ENCODE results near the gene RNF144A. TPM values are rescaled to one million over a fixed set of nuclear protein-coding genes. Genes with fewer than 3 reads are reported as not detected.

Gene RNF144A
- total RNA-seq, 6 experiments from 2014 or later, result 1.2 to 3.2 (median 2.0) TPM

DNA sequence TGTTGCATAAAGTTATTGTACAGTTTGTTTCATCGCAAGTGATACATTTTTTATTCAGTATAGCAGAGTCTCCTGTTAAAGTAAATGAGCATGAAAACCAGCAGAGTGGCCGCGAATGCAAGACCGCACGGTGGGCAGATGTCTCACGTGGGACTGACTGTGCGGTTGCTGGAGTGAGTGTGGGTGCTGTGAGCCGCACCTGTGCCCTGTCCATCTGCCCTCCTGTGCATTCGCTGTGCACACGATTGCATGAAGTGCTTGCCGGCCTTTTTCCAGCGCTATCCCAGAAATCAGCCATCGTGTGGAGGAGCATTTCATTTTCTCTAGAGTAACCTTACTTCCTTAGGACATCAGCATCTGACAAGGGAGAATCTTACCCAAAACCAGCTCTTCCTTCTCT is 118.7 kb downstream of the RNF144A start:
- Histone ChIP-seq H3K36me3 (no peaks in the 10 kb centered on the region), H3K4me1 (no peaks in the 10 kb centered on the region), H3K9me3 (no peaks in the 10 kb centered on the region), H3K27ac (no peak overlapping the region), H3K27me3 (no peaks in the 10 kb centered on the region), H3K4me3 (no peak overlapping the region)
- DNase-seq, result no peak
- 100% methylated on average over 7 of the region's 13 CpGs for WGBS (ENCODE audit: insufficient coverage, low coverage, low lambda C conversion rate, missing lambda C conversion rate)
- intact Hi-C loops (cut with DNase I), result loop anchor here in 1 of 2 donors (10.0 kb wide), 1 partner anchor 141 kb away; no protein-coding TSS in a partner anchor
- ATAC-seq, result no peak
- TF ChIP-seq POLR2A (IDR thresholded peaks at IDR 0.05) (no peak), CTCF (IDR thresholded peaks at IDR 0.05) (no peak)

DNA sequence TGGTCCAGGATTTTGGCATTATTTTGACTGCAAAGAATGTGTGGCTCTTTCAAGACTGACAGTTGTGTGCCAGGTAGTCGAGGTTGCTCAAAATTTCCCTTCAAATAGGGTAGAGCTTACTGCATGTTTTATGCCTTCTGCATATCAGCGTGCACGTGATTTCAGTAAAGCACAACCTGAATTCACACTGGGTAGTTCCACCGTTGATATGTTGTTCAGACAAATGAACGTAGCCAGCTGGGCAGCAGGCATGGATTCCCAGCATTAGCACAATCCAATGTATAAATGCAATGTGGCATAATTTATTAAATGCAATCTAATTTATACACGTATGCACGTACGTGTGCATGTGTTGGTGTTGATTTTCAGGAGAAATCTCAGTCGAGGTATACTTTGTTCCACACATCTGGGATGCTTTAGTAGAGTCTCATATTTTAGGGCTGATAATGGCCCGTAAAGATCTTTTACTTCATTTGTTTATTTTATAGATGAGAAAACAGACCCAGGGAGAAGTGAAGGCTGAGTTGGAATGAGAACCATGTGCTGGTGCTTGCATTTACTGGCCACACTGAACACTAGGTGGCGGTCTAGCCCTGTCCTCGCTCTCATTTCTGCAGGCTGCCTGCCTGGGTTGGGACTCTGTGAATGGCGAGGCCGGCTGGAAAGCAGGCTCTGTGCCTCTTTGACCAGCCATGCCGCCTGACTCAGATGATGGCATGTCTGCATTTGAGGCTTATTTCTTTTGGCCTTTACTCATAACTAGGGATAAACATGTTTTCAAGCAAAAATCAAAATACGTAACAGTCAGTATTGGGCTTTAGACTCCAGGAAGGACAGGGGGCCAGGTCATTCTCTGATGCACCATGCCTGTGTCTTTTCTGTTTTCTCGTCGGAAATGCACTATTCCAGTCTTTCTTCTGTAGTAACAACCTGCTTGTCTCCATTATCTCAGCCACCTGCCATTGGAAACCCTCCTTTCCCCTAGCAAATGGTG is 120.4 kb downstream of the RNF144A start:
- ATAC-seq (peak; percentile 81 to 93 (median 92)), DNase-seq (peak in 2 of 3 donors; percentile 68)
- TF ChIP-seq POLR2A (IDR thresholded peaks at IDR 0.05) (no peak), CTCF (IDR thresholded peaks at IDR 0.05) (peak; percentile 55 to 80 (median 72))
- Histone ChIP-seq H3K36me3 (no peaks in the 10 kb centered on the region), H3K4me1 (no peaks in the 10 kb centered on the region), H3K4me3 (no peak overlapping the region), H3K27ac (no peak overlapping the region), H3K27me3 (no peaks in the 10 kb centered on the region), H3K9me3 (no peaks in the 10 kb centered on the region)
- 70% methylated on average over 16 of the region's 18 CpGs for WGBS (ENCODE audit: insufficient coverage, low coverage, low lambda C conversion rate, missing lambda C conversion rate)
- intact Hi-C loops (cut with DNase I), result loop anchor here in 1 of 2 donors (10.0 kb wide), 1 partner anchor 143 kb away; no protein-coding TSS in a partner anchor

GRCh38 chr2:7040547-7040946 is 123.3 kb downstream of the RNF144A start:
- no peak for ATAC-seq
- no peak for DNase-seq
- Histone ChIP-seq H3K4me3 (no peak overlapping the region), H3K27me3 (no peaks in the 10 kb centered on the region), H3K27ac (no peak overlapping the region), H3K36me3 (no peaks in the 10 kb centered on the region), H3K4me1 (no peaks in the 10 kb centered on the region), H3K9me3 (no peaks in the 10 kb centered on the region)
- 74% methylated on average over 6 of the region's 8 CpGs for WGBS (ENCODE audit: insufficient coverage, low coverage, low lambda C conversion rate, missing lambda C conversion rate)
- TF ChIP-seq POLR2A (IDR thresholded peaks at IDR 0.05) (no peak), CTCF (IDR thresholded peaks at IDR 0.05) (no peak)
- intact Hi-C loops (cut with DNase I), result loop anchor here in 1 of 2 donors (5.0 kb wide), 2 partner anchors 128 to 143 kb away; no protein-coding TSS in a partner anchor

GRCh38 chr2:7041421-7041820 is 124.2 kb downstream of the RNF144A start:
- H3K9me3 ChIP-seq, result no peaks in the 10 kb centered on the region
- WGBS (ENCODE audit: insufficient coverage, low coverage, low lambda C conversion rate, missing lambda C conversion rate), result 58% methylated on average over 2 of the region's 7 CpGs
- H3K4me1 ChIP-seq, result no peaks in the 10 kb centered on the region
- no peak overlapping the region for H3K4me3 ChIP-seq
- DNase-seq, result no peak
- intact Hi-C loops (cut with DNase I), result loop anchor here in 1 of 2 donors (5.0 kb wide), 2 partner anchors 129 to 144 kb away; no protein-coding TSS in a partner anchor
- no peaks in the 10 kb centered on the region for H3K27me3 ChIP-seq
- no peak for ATAC-seq
- no peaks in the 10 kb centered on the region for H3K36me3 ChIP-seq
- H3K27ac ChIP-seq, result no peak overlapping the region
- TF ChIP-seq CTCF (IDR thresholded peaks at IDR 0.05), result no peak
- no peak for TF ChIP-seq POLR2A (IDR thresholded peaks at IDR 0.05)

Data from right lobe of liver (tissue), 6 donors.